Measurements from ENCODE around the gene BORCS8.
"Not testable (repeated sequence)": the region's sequence is repeated elsewhere in the genome, so short reads cannot be mapped to it uniquely, and the experiment has no call there.

Gene BORCS8

GRCh38 chr19:19224852-19225494, 33.0 kb upstream of the BORCS8 start:
- peak; percentile 75 for TF ChIP-seq CTCF (IDR thresholded peaks at IDR 0.05; ENCODE audit: control extremely low read depth, extremely low read depth, low read depth, missing control alignments)
- peak; percentile 89 for DNase-seq (ENCODE audit: extremely low spot score)
- ChIA-PET CTCF (interaction anchor here (0.8 to 2.8 kb wide), 11 partner anchors 10 to 170 kb away, joined by 3 to 20 read pairs (median 4); no protein-coding TSS in a partner anchor), POLR2A (no interaction called here)

GRCh38 chr19:19224150-19224851, 32.3 kb upstream of the BORCS8 start:
- ChIA-PET POLR2A (no interaction called here), CTCF (interaction anchor here (0.8 to 2.8 kb wide), 10 partner anchors 10 to 80 kb away, joined by 3 to 20 read pairs (median 4); no protein-coding TSS in a partner anchor)
- no peak for TF ChIP-seq CTCF (IDR thresholded peaks at IDR 0.05; ENCODE audit: control extremely low read depth, extremely low read depth, low read depth, missing control alignments)
- no peak for DNase-seq (ENCODE audit: extremely low spot score)

GRCh38 chr19:19223636-19224035, 31.7 kb upstream of the BORCS8 start:
- ChIA-PET POLR2A (no interaction called here), CTCF (interaction anchor here (1.5 to 2.8 kb wide), 3 partner anchors 11 to 76 kb away, joined by 3 to 20 read pairs (median 7); no protein-coding TSS in a partner anchor)

DNA sequence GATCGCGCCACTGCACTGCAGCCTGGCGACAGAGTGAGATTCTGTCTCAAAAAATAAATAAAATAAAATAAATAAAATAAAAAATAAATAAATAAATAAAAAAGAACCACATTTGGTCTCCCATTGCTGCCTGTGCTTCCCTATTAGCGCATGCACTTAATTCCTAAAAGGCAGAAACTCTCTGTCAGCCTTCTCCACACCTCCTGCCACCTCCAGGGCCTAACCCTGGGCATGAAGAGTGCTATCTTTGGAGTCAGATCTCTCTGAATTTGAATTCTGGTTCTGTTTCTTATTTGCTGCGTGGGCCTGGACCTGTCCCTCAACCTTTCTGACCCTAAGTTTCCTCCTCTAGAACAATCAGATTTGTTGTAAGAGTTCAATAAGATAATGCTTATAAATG, 31.1 kb upstream of the BORCS8 start:
- no peak for TF ChIP-seq CTCF (IDR thresholded peaks at IDR 0.05; ENCODE audit: control extremely low read depth, extremely low read depth, low read depth, missing control alignments)
- ChIA-PET CTCF (no interaction called here), POLR2A (no interaction called here)
- DNase-seq (ENCODE audit: extremely low spot score): no peak

More at GRCh38 chr19:19223636-19224035, 31.7 kb upstream of the BORCS8 start:
- DNase-seq (ENCODE audit: extremely low spot score): no peak
- TF ChIP-seq CTCF (IDR thresholded peaks at IDR 0.05; ENCODE audit: control extremely low read depth, extremely low read depth, low read depth, missing control alignments): no peak

DNA sequence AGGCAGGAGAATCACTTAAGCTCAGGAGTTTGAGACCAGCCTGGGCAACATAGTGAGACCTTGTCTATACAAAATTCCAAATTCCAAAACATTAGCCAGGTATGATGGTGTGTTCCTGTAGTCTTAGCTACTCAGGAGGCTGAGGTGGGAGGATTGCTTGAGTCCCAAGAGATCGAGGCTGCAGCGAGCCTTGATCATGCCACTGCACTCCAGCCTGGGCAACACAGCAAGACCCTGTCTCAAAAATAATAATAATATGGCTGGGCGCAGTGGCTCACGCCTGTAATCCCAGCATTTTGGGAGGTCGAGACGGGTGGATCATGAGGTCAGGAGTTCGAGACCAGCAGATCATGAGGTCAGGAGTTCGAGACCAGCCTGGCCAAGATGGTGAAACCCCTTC, 29.0 kb upstream of the BORCS8 start:
- CTCF ChIA-PET: interaction anchor here (0.9 kb wide), 1 partner anchor 10 kb away, joined by 3 read pairs; no protein-coding TSS in a partner anchor
- POLR2A ChIA-PET; DNase-seq (ENCODE audit: extremely low spot score): not testable (repeated sequence)

DNA sequence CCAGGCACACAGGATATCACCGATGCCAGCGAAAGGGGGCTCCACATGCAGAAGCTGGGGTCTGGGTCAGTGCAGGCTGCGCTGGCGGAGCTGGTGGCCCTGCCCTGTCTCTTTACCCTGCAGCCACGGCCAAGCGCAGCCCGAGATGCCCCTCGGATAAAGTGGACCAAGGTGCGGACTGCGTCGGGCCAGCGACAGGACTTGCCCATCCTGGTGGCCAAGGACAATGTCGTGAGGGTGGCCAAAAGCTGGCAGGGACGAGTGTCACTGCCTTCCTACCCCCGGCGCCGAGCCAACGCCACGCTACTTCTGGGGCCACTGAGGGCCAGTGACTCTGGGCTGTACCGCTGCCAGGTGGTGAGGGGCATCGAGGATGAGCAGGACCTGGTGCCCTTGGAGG, 27.0 kb upstream of the BORCS8 start:
- ChIA-PET CTCF (no interaction called here), POLR2A (no interaction called here)
- no peak for TF ChIP-seq CTCF (IDR thresholded peaks at IDR 0.05; ENCODE audit: control extremely low read depth, extremely low read depth, low read depth, missing control alignments)
- no peak for DNase-seq (ENCODE audit: extremely low spot score)

- TF ChIP-seq CTCF (IDR thresholded peaks at IDR 0.05; ENCODE audit: control extremely low read depth, extremely low read depth, low read depth, missing control alignments): no peak
- CTCF ChIA-PET: interaction anchor here (1.1 kb wide), 1 partner anchor 14 kb away, joined by 3 read pairs; the partner anchor contains the start of gene NR2C2AP
- POLR2A ChIA-PET: no interaction called here
- DNase-seq (ENCODE audit: extremely low spot score): no peak
These were observed 25.1 kb upstream of the BORCS8 start for GRCh38 chr19:19217099-19217498.
